HG02973 (cell line): ENCODE measurements around the gene HMG20B.

Source experiments
- ATAC-seq: cut with Tn5 transposase; IDR thresholded peaks from one replicate; pipeline ENCODE4 v1.9.1; 2021; ENCODE audit warnings: moderate library complexity; ENCODE audit not compliant: unreplicated experiment

Gene HMG20B

GRCh38 chr19:3618144-3618810, 45.5 kb downstream of the HMG20B start:
- ATAC-seq, result no peak

GRCh38 chr19:3618811-3619630, 46.3 kb downstream of the HMG20B start:
- ATAC-seq, result no peak

- ATAC-seq, result no peak
Observed at GRCh38 chr19:3619631-3620012, 46.9 kb downstream of the HMG20B start.

- no peak for ATAC-seq
Observed at GRCh38 chr19:3620145-3620816, 47.5 kb downstream of the HMG20B start.

- ATAC-seq, result no peak
Observed at GRCh38 chr19:3620817-3621547, 48.2 kb downstream of the HMG20B start.

GRCh38 chr19:3621689-3622088, 48.9 kb downstream of the HMG20B start:
- ATAC-seq, result no peak

- no peak for ATAC-seq
Observed at GRCh38 chr19:3622224-3622623, 49.5 kb downstream of the HMG20B start.

- ATAC-seq, result no peak
Observed at GRCh38 chr19:3623716-3624115, 51.0 kb downstream of the HMG20B start.

- no peak for ATAC-seq
Observed at GRCh38 chr19:3625996-3626472, 53.3 kb downstream of the HMG20B start.

GRCh38 chr19:3626473-3627350, 54.0 kb downstream of the HMG20B start, which contains the start of gene CACTIN:
Gene CACTIN (minus strand): TSS chr19:3626790. CDS start chr19:3626762, 28 bp downstream.
- ATAC-seq, result peak; percentile 73

- ATAC-seq, result no peak
Observed at GRCh38 chr19:3627351-3627723, 54.6 kb downstream of the HMG20B start.
